GM12865 (cell line): ENCODE data around the gene RAB8A.

Source experiments
- DNase-seq: peaks from one replicate; pipeline ENCODE4 v3.0.0; 2010; ENCODE audit warnings: low read depth
- H3K4me3 ChIP-seq: 2 replicates; pipeline ENCODE4 v1.5.1; 2011; ENCODE audit warnings: mild to moderate bottlenecking, low read depth, low read length, control low read depth
- TF ChIP-seq, protein P1 (sequence below): IDR thresholded peaks from 2 replicates; pipeline ENCODE4 v1.5.1; 2011; ENCODE audit warnings: low read length, control low read depth, low read depth, inconsistent platforms; ENCODE audit not compliant: insufficient read depth; ENCODE audit errors: missing control alignments

RAB8A gene

DNA sequence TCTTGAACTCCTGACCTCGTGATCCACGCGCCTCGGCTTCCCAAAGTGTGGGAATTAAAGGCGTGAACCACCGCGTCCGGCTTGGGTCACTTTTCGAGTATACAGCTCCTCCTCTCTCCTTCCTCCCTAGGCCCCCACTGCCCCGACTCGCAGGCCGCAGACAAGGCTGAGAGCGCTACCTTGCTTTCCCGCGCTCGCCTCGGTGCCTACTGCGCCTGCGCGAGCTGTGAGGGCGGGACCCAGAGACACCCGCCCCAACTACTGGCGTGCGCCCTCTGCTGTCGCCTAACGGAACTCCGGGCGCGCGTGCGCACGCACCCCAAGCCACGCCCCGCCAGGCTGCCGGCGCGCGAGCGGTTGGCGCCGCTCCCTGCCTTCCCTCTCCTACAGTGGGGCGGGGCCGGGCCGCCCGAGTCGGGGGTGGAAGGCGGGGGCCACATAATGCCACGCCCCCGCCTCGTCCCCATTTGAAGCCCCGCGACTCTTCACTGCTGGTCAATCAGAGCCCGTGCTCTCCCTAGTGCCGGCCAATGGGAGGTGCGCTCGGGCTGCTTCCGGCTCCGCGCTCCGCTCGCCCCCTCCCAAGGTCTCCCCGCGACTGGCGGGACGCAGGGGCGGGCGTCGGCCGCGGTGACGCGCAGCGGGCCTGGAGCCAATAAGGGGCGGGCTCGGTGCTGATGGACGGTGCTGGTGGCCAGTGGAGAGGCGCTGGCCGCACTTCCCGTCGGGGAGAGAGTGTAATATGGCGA lies at the start of gene RAB8A:
RAB8A (plus strand) TSS at position 730 of the 749 bp plus-strand sequence; CDS start at position 743, 13 bp downstream.
- H3K4me3 ChIP-seq, result peak within 1 kb of the TSS; percentile 91
- TF ChIP-seq, protein P1, sequence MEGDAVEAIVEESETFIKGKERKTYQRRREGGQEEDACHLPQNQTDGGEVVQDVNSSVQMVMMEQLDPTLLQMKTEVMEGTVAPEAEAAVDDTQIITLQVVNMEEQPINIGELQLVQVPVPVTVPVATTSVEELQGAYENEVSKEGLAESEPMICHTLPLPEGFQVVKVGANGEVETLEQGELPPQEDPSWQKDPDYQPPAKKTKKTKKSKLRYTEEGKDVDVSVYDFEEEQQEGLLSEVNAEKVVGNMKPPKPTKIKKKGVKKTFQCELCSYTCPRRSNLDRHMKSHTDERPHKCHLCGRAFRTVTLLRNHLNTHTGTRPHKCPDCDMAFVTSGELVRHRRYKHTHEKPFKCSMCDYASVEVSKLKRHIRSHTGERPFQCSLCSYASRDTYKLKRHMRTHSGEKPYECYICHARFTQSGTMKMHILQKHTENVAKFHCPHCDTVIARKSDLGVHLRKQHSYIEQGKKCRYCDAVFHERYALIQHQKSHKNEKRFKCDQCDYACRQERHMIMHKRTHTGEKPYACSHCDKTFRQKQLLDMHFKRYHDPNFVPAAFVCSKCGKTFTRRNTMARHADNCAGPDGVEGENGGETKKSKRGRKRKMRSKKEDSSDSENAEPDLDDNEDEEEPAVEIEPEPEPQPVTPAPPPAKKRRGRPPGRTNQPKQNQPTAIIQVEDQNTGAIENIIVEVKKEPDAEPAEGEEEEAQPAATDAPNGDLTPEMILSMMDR, result peak; percentile 87

DNA sequence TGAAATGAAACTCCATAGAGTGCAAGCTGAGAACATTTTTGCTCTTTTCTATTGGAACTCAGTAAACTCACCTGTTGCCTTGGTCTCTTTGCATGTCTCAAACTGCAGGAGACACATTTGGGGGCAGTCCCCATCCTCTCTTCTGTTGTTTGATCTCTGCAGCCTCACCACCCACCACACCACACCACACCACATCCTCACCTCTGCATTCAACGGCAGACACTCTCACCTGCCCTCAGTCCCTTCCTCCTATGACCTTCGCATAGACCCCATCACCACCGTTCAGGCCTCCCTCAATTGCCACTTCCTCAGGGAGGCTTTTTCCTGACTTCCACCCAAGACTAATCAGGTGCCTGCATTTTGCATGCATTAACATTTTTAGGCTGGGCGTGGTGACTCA lies 49.7 kb upstream of the RAB8A start:
- DNase-seq, result no peak
- TF ChIP-seq, protein P1, result no peak
- no peak overlapping the region for H3K4me3 ChIP-seq

More for the DNA sequence above, at the start of gene RAB8A:
- peak; percentile 100 for DNase-seq

DNA sequence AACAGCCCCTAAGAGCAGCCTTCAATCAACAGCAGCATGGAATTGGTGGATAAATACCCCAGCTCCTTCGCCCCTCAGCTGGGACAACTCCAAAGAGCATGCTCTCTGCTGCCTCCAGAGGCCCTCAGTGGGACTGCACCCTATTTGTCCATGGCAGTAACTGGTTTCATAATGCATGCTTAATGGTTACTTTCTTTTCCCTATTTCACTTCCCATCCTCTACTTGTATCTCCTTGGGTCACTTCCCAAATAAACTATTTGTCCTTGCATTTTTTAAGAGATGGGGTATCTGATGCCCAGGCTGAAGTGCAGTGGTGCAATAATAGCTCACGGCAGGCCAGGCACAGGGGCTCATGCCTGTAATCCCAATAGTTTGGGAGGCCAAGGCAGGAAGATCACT lies 48.9 kb upstream of the RAB8A start:
- TF ChIP-seq, protein P1, result peak; percentile 92
- peak; percentile 72 for DNase-seq
- H3K4me3 ChIP-seq, result no peak overlapping the region

DNA sequence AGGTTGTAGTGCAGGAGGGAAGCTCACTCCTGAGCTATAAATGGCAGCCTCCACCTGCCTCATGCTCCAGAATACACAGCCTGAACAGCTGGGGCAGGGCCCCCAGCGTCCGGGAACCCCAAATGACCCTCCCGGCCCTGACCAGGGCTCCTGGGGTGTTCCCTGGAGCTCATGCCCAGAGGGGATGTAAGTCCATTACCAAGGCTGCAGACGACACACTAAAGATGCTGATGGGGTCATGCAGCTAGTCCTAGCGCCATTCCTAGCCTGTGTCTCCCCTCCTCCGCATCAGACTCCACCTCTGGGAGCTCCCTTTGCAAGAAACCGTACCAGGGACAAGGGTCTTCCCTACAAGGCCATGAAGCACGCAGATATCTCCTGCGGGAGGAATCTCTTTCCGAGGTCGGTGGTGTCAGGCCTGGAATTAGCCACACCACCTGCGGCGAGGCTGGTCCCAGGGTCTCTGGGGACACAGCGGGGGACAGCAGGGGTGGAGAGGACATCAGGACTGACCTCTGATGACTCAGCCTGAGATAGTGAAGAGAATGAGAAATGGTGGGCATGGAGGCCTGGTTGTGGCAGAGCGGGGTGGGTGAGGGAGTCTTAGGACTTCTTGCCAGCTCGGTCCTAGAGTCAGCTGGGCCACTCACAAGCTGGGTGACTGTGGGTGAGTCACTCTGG lies 47.3 kb upstream of the RAB8A start:
- TF ChIP-seq, protein P1, result no peak
- no peak for DNase-seq
- H3K4me3 ChIP-seq, result no peak overlapping the region

DNA sequence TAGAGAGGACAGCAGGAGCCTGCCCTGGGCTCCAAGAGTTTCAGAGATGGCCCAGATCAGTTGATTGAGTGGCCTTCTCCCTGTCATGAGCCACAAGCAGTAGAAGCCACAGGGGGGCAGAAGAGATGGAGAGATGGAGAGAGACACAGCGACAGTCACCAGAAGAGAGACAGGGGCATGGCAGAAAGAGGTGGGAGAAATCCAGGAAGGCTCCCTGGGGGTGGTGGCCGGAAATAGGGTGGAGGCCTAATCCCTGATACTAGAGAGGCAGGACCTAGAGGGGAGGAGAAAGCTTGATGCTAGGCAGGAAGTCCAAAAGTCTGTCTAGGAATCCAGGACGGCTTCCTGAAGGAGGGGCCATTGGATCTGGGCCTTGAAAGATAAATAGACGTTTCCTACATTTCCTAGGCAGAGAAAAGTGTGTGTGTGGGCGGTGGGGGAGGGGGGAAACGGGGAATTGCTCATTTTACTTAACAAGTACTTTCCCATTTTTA lies 45.0 kb upstream of the RAB8A start:
- H3K4me3 ChIP-seq, result no peak overlapping the region
- DNase-seq, result peak; percentile 80
- TF ChIP-seq, protein P1, result peak; percentile 57

DNA sequence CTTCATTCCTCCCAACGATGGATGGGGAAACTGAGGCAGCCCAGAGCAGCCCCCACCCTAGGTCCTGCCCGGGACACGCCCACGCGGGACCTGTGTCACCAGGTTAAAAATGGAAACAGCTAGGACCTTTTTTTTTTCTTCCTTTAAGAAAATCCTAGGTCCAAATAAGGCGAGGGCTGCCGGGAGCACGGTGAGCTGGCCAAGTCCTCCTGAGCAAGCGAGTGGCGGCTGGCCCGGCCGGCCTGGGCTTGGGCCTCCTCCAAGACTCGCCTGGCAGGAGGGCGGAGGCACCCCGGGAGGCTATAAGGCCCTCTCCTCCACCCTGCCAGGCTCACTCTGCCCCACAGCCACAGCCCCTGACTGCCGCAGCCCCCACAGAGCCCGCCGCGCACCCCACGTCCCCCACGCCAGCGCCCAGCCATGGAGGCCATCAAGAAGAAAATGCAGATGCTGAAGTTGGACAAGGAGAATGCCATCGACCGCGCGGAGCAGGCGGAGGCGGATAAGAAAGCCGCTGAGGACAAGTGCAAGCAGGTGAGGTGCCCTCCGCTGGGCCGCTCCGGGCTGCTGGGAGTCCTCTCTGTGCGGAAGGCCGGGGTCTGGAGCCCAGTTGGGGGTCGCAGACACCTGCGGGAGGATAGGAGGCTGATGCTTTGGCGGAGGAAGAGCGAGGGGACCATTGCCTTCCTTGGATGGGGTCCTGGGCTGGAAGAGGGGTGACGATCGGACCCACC lies 44.3 kb upstream of the RAB8A start:
- TF ChIP-seq, protein P1, result no peak
- H3K4me3 ChIP-seq, result no peak overlapping the region
- DNase-seq, result no peak
